Astrocyte (in vitro differentiated cells and primary cell): ENCODE results near the gene FAM174B.

ENCODE experiments used
- EZH2 ChIP-seq: IDR thresholded peaks from 2 replicates; pipeline ENCODE4 v1.6.1; 2012; ENCODE audit warnings: mild to moderate bottlenecking, low read length, inconsistent platforms; ENCODE audit not compliant: insufficient read depth
- TF ChIP-seq, protein P1 (sequence below): IDR thresholded peaks from 2 replicates; pipeline ENCODE4 v1.5.1; 2011; ENCODE audit warnings: low read depth, mild to moderate bottlenecking, inconsistent platforms, low read length, moderate library complexity; ENCODE audit not compliant: insufficient read depth

- TF ChIP-seq, protein P1, sequence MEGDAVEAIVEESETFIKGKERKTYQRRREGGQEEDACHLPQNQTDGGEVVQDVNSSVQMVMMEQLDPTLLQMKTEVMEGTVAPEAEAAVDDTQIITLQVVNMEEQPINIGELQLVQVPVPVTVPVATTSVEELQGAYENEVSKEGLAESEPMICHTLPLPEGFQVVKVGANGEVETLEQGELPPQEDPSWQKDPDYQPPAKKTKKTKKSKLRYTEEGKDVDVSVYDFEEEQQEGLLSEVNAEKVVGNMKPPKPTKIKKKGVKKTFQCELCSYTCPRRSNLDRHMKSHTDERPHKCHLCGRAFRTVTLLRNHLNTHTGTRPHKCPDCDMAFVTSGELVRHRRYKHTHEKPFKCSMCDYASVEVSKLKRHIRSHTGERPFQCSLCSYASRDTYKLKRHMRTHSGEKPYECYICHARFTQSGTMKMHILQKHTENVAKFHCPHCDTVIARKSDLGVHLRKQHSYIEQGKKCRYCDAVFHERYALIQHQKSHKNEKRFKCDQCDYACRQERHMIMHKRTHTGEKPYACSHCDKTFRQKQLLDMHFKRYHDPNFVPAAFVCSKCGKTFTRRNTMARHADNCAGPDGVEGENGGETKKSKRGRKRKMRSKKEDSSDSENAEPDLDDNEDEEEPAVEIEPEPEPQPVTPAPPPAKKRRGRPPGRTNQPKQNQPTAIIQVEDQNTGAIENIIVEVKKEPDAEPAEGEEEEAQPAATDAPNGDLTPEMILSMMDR, result no peak
- no peak for TF ChIP-seq EZH2
Measured at GRCh38 chr15:92696096-92696495, 40.5 kb upstream of the FAM174B start.
